Lower lobe of right lung (tissue), 2 donors: Measurements from ENCODE around the gene DBF4B. TPM values are rescaled to one million over a fixed set of nuclear protein-coding genes. Genes with fewer than 3 reads are reported as not detected.
"Not testable (repeated sequence)": the region's sequence is repeated elsewhere in the genome, so short reads cannot be mapped to it uniquely, and the experiment has no call there.

Experiments
- ATAC-seq, 2 donors: fragments of 200-7000 bp; cut with Tn5 transposase; one replicate each; pipeline ENCODE4 v1.9.1; 2020 to 2022; ENCODE audit warnings: mild to moderate bottlenecking in 2 of 2, moderate library complexity in 2 of 2
- DNase-seq: peaks from one replicate; pipeline ENCODE4 v3.0.0-alpha.2; 2020
- H3K27ac ChIP-seq: fragments of 200-600 bp; one replicate; pipeline ENCODE4 v1.8.0; 2022
- H3K27me3 ChIP-seq: fragments of 200-600 bp; one replicate; pipeline ENCODE4 v1.8.0; 2022; ENCODE audit warnings: low read depth
- H3K36me3 ChIP-seq: fragments of 200-600 bp; one replicate; pipeline ENCODE4 v1.8.0; 2022; ENCODE audit warnings: mild to moderate bottlenecking
- H3K4me1 ChIP-seq: fragments of 200-600 bp; one replicate; pipeline ENCODE4 v1.8.0; 2022
- H3K4me3 ChIP-seq: fragments of 200-600 bp; one replicate; pipeline ENCODE4 v1.8.0; 2022; ENCODE audit warnings: mild to moderate bottlenecking
- H3K9me3 ChIP-seq: fragments of 200-600 bp; one replicate; pipeline ENCODE4 v1.8.0; 2022
- intact Hi-C: fragments of 100-400 bp; cut with DNase I; formaldehyde crosslinking; loops from one replicate; pipeline ENCODE4 v1.11.0; 2022
- total RNA-seq: library from RNA; stranded (reverse); fragmentation: NEBNext Ultra II Directional; extraction: Animal tissue kit (Norgen Biotek cat#: 25700); gene quantifications from one replicate; pipeline ENCODE4 v1.2.1, GENCODE V29; 2021
- TF ChIP-seq, protein P1 (sequence below): fragments of 200-600 bp; IDR thresholded peaks from one replicate; pipeline ENCODE4 v1.8.0; 2022; ENCODE audit warnings: antibody characterized with exemption, mild to moderate bottlenecking
- donor health status: DM: no; HTN: yes; CAD: no; lungs with severe emphysema.

DBF4B gene
- total RNA-seq, 1 donor from 2014 or later: 6.8 TPM

DNA sequence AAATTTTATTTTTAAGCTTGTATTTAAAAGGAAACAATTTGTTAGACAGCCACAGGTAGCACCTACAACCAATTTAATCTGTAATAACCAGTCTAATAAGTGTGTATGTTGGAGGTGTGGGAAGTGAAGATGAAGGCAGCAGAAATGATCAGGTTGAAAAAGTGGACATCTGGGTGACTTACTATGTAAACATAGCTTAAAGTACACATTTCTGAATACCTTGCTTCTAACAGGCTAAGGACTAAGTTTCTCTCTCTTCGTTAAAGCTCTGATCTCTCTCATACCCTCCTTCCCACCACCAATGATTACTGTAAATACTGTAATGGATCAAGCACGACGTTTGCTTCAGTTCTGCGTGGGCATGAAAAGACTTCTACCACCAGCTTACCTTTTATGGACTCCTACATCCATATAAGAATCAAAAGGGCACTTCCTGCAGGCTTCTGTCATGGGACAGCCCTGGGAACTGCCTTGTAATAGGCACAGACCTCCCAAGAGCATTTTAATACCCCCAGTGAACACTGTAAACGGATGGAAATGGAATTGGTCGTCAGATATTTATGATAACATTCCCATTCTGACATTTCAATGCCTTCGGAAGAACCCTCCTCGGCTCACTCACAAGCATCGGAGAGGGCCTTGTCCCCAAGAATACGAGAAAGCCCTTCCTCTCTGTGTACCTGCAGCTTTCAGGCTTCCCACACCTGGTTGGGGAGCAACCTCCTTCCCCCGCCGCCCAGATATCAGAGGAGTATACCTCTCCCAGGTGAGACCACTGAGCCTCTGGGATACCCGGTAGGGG lies 19.6 kb upstream of the DBF4B start:
- Histone ChIP-seq H3K36me3 (peaks cover 30% of the 10 kb centered on the region), H3K9me3 (no peaks in the 10 kb centered on the region), H3K27me3 (no peaks in the 10 kb centered on the region), H3K27ac (peak overlapping the region; percentile 82), H3K4me1 (peaks cover 29% of the 10 kb centered on the region), H3K4me3 (peak overlapping the region; percentile 79)
- ATAC-seq (no peak), DNase-seq (no peak)
- TF ChIP-seq, protein P1, sequence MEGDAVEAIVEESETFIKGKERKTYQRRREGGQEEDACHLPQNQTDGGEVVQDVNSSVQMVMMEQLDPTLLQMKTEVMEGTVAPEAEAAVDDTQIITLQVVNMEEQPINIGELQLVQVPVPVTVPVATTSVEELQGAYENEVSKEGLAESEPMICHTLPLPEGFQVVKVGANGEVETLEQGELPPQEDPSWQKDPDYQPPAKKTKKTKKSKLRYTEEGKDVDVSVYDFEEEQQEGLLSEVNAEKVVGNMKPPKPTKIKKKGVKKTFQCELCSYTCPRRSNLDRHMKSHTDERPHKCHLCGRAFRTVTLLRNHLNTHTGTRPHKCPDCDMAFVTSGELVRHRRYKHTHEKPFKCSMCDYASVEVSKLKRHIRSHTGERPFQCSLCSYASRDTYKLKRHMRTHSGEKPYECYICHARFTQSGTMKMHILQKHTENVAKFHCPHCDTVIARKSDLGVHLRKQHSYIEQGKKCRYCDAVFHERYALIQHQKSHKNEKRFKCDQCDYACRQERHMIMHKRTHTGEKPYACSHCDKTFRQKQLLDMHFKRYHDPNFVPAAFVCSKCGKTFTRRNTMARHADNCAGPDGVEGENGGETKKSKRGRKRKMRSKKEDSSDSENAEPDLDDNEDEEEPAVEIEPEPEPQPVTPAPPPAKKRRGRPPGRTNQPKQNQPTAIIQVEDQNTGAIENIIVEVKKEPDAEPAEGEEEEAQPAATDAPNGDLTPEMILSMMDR: no peak
- intact Hi-C loops: no loop called here

DNA sequence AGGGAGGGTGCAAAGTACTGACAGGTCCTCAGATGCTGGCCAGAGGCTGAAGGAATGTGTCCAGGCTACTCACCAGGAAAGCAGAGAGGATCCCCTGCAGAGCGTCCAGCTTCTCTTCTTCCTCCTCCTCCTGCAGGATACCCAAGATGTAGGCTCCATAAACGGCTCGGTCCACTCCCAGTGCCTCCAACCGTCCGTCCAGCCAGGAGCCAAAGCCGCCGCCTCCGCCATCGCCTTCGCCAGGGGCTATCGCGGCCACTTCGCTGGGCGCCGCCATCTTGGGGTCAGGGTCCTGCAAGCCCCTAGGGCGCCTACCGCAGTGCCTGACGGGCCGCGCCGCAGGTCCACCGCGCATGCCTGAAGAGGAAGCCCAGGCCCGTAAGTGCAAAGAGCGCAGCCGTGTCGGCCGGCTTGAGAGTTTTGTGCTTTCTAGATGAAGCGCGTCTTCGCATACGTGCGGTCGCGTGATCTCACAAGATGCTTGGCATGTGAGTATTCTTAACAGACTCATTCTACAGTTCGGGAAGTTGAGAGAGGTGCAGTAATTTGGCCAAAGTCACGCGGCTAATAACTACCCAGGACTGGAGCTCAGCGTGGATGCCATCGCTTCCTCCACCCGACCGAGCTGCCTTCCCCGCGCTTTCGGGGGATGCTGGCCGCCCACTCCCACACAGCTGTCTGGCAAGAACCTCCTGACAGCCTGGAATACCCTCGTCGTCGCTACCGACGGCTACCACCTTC lies 18.8 kb upstream of the DBF4B start, which contains the start of gene CCDC43:
Gene CCDC43 (minus strand): TSS at position 300 of the 741 bp plus-strand sequence. CDS start 23 bp downstream, at position 277.
- TF ChIP-seq, protein P1: no peak
- peaks cover 29% of the 10 kb centered on the region for H3K4me1 ChIP-seq
- peaks cover 23% of the 10 kb centered on the region for H3K36me3 ChIP-seq
- no peaks in the 10 kb centered on the region for H3K27me3 ChIP-seq
- H3K4me3 ChIP-seq: peak within 1 kb of the TSS; percentile 79
- DNase-seq (peak; percentile 95), ATAC-seq (peak; percentile 99 to 100)
- peak within 1 kb of the TSS; percentile 82 for H3K27ac ChIP-seq
- H3K9me3 ChIP-seq: no peaks in the 10 kb centered on the region
- intact Hi-C loops: no loop called here

DNA sequence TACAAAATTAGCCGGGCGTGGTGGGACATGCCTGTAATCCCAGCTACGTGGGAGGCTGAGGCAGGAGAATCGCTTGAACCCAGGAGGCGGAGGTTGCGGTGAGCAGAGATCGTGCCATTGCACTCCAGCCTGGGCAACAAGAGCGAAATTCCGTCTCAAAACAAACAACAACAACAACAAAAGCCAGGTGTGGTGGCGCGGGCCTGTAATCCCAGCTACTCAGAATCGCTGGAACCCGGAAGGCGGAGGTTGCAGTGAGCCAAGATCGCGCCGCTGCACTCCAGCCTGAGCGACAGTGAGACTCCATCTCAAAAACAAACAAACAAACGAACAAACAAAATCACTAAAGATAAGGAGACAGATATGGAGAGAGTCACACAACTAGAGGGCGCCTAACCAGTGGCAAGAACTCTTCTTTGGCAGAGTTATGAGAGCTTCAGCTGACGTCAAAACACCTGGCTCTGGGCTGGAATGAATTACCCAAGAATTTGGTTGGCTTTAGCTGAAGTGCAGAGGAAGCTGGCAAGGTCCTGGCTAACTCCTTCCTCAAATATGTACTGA lies 17.6 kb upstream of the DBF4B start:
- H3K27me3 ChIP-seq, H3K4me3 ChIP-seq, H3K9me3 ChIP-seq, H3K27ac ChIP-seq, DNase-seq, intact Hi-C loops: not testable (repeated sequence)
- peaks cover 29% of the 10 kb centered on the region for H3K4me1 ChIP-seq
- H3K36me3 ChIP-seq: peaks cover 14% of the 10 kb centered on the region
- peak in 1 of 2 donors; percentile 42 for ATAC-seq

DNA sequence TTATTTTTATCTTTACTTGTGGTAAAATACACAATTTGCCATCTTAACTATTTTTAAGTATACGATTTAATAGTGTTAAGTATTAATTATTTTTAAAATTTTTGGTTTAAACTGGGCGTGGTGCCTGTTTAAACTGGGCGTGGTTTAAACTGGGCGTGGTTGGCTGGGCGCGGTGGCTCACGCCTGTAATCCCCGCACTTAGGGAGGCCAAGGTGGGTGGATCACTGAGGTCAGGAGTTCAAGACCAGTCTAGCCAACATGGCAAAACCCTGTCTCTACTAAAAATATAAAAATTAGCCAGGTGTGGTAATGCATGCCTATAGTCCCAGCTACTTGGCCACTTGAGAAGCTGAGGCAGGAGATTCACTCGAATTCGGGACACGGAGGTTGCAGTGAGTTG lies 14.9 kb upstream of the DBF4B start:
- Histone ChIP-seq H3K4me1 (peaks cover 22% of the 10 kb centered on the region), H3K27me3 (no peaks in the 10 kb centered on the region), H3K4me3 (no peak overlapping the region), H3K9me3 (no peaks in the 10 kb centered on the region), H3K27ac (no peak overlapping the region), H3K36me3 (no peaks in the 10 kb centered on the region)
- intact Hi-C loops: no loop called here
- ATAC-seq (no peak), DNase-seq (no peak)
- TF ChIP-seq, protein P1: no peak

DNA sequence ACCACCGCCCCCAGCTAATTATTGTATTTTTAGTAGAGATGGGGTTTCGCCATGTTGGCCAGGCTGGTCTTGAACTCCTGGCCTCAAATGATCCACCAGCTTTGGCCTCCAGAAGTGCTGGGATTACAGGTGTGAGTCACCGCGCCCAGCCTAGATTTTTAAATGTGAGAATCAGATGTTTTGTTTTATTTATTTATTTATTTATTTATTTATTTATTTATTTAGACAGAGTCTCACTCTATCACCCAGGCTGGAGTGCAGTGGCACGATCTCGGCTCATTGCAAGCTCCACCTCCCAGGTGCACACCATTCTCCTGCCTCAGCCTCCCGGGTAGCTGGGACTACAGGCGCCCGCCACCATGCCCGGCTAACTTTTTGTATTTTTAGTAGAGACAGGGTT lies 8.2 kb upstream of the DBF4B start:
- ATAC-seq, H3K36me3 ChIP-seq, H3K9me3 ChIP-seq, H3K27me3 ChIP-seq, H3K4me3 ChIP-seq, H3K4me1 ChIP-seq, DNase-seq, H3K27ac ChIP-seq, intact Hi-C loops: not testable (repeated sequence)

DNA sequence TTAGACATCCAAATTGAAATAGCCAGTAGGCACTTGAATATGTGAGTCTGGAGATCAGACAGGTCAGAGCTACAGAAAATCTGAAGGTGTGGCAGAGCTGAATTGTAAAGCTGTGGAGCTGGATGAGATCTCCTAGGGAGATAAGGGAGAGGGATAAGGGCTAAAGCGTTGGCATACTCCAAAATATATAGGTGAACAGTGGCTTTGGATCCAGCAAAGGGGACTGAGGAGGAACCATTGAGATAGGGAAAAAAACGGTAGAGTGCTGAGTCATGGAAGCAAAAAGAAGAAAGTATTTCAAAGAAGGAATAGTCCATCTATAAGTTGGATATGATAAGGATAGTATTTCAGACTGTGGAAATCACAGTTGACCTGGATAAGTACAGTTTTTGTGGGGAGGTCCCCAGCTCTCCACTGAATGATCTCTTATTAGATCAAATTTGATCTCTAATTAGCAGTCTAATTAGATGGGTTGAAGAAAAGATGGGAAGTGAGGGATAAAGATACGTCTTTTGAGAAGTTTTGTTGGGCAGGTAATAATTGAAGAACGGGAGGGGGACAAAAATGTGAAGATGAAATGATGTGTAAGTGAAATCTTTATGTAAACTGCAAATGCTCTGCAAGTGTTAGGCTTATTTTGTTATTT lies 587 bp upstream of the DBF4B start:
- DNase-seq (no peak), ATAC-seq (no peak)
- TF ChIP-seq, protein P1: no peak
- Histone ChIP-seq H3K36me3 (no peaks in the 10 kb centered on the region), H3K9me3 (no peaks in the 10 kb centered on the region), H3K4me3 (peak overlapping the region; percentile 77), H3K27ac (peak overlapping the region; percentile 65), H3K4me1 (peaks cover 8% of the 10 kb centered on the region), H3K27me3 (no peaks in the 10 kb centered on the region)
- intact Hi-C loops: no loop called here
